Measurements from ENCODE around the gene KLHL36.

- TF ChIP-seq TAF1 (IDR thresholded peaks at IDR 0.05; ENCODE audit: borderline replicate concordance, low read depth, low read length) (no peak), POLR2AphosphoS5 (IDR thresholded peaks at IDR 0.05; ENCODE audit: low read depth, low read length) (no peak), POLR2A (IDR thresholded peaks at IDR 0.05; ENCODE audit: low read depth, low read length) (no peak)
Observed at GRCh38 chr16:84700446-84701300, 52.4 kb downstream of the KLHL36 start.
